ENCODE measurements around the gene TRHDE.

GRCh38 chr12:72692338-72692737 lies 420.2 kb downstream of the TRHDE start:
- TF ChIP-seq ZNF274 (IDR thresholded peaks at IDR 0.05; ENCODE audit: low read depth, low read length) (no peak), YY1 (IDR thresholded peaks at IDR 0.05; ENCODE audit: insufficient read depth, insufficient read length) (no peak), SUZ12 (IDR thresholded peaks at IDR 0.05; ENCODE audit: extremely low read depth, insufficient read depth, insufficient read length) (no peak)
